ENCODE data around the gene NDUFS7. TPM values are rescaled to one million over a fixed set of nuclear protein-coding genes. Genes with fewer than 3 reads are reported as not detected.

Gene NDUFS7
- total and polyA plus RNA-seq, 10 of the 15 experiments (the other 5 are each of a cell fraction or from before 2014, with no cell fraction given) = 5.1 to 282 (median 92.9) TPM

DNA sequence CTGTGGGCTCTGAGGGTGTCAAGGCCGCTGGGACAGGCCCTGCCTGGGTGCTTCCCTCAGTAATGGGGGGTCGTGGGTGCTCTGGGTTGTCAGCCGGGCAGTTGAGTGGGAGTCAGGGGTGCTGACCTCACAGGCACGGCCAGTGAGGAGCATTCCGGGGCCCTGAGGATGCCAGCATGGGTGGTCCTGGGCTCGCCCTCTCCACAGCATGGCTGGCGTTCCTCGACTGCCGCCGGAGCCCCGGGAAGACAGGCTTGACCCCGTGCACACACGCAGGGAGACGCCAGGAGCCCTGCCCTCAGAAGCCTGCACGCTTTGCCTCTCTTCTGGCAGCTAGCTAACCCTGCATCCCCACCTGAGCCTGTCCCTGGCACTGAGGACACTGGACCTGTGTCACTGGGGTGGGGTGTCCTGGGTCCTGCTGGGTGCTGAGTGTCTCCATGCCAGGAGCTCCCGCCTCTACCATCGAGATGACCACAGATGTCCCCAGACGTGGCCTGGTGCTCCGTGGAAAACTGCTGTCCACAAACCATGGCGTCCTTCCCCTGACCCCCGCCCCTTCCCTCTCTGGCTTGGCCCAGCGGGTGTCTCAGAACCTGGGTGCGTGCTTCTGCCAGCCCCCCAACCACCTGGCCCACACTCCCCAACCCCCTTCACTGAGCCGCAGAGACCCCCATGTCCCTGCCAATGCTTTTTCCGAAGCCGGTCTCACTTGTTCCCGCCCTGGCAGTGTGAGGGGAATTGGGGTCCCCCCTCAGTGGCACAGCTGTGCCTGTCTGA is 4.4 kb upstream of the NDUFS7 start:
- no peaks in the 10 kb centered on the region for H3K27me3 ChIP-seq (replicated peaks in 1 of 2; ENCODE audit: control insufficient read depth in 2 of 2, insufficient read depth in 2 of 2, low read length in 1 of 2)
- intact Hi-C loops (cut with micrococcal nuclease; ENCODE audit: unreplicated experiment) (no loop called here), in situ Hi-C loops (cut with MboI) (no loop called here)
- ATAC-seq (no peak), DNase-seq (ENCODE audit: low read depth, low spot score) (no peak), FAIRE-seq (no peak)
- BruUV-seq (replicated peaks) = no TSS peak
- H3K4me2 ChIP-seq (ENCODE audit: control insufficient read depth, insufficient read depth) = no peak overlapping the region
- H4K20me1 ChIP-seq (ENCODE audit: control insufficient read depth, insufficient read depth) = no peaks in the 10 kb centered on the region
- H3K4me3 ChIP-seq = no peak overlapping the region
- H3K4me1 ChIP-seq (ENCODE audit: control insufficient read depth, insufficient read depth, low read length) = no peaks in the 10 kb centered on the region
- H2AFZ ChIP-seq (ENCODE audit: control insufficient read depth, low read depth, low read length) = no peak overlapping the region
- H3K9me3 ChIP-seq (replicated peaks; ENCODE audit: control insufficient read depth, insufficient read depth, low read length) = no peaks in the 10 kb centered on the region
- no peak overlapping the region for H3K9ac ChIP-seq (ENCODE audit: control insufficient read depth, insufficient read depth, low read length)
- ChIA-PET RAD21 (ENCODE audit: unreplicated experiment) (no interaction called here), CTCF (interaction anchor here (1.2 kb wide), 1 partner anchor 100 kb away, joined by 5 read pairs; no protein-coding TSS in a partner anchor), SMC1A (ENCODE audit: uncharacterized antibody, unreplicated experiment) (no interaction called here), POLR2A (no interaction called here)
- TF ChIP-seq RAD21 (IDR thresholded peaks at IDR 0.05; ENCODE audit: insufficient read depth, low read depth, low read length) (no peak), CHD4 (IDR thresholded peaks at IDR 0.05) (no peak), SMARCA5 (IDR thresholded peaks at IDR 0.05) (no peak), RELA (IDR thresholded peaks at IDR 0.05; ENCODE audit: borderline replicate concordance, partially characterized antibody) (no peak), CREB1 (IDR thresholded peaks at IDR 0.05; ENCODE audit: low read depth) (no peak), HCFC1 (IDR thresholded peaks at IDR 0.05; ENCODE audit: low read length) (no peak), POLR2AphosphoS5 (IDR thresholded peaks at IDR 0.05; ENCODE audit: low read length) (no peak), HDAC6 (IDR thresholded peaks at IDR 0.05; ENCODE audit: unreplicated experiment) (no peak)
- TF ChIP-seq, protein P1, sequence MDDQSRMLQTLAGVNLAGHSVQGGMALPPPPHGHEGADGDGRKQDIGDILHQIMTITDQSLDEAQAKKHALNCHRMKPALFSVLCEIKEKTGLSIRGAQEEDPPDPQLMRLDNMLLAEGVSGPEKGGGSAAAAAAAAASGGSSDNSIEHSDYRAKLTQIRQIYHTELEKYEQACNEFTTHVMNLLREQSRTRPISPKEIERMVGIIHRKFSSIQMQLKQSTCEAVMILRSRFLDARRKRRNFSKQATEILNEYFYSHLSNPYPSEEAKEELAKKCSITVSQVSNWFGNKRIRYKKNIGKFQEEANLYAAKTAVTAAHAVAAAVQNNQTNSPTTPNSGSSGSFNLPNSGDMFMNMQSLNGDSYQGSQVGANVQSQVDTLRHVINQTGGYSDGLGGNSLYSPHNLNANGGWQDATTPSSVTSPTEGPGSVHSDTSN (IDR thresholded peaks at IDR 0.05; ENCODE audit: insufficient replicate concordance, low read depth, low read length) = no peak
- TF ChIP-seq, protein P2, sequence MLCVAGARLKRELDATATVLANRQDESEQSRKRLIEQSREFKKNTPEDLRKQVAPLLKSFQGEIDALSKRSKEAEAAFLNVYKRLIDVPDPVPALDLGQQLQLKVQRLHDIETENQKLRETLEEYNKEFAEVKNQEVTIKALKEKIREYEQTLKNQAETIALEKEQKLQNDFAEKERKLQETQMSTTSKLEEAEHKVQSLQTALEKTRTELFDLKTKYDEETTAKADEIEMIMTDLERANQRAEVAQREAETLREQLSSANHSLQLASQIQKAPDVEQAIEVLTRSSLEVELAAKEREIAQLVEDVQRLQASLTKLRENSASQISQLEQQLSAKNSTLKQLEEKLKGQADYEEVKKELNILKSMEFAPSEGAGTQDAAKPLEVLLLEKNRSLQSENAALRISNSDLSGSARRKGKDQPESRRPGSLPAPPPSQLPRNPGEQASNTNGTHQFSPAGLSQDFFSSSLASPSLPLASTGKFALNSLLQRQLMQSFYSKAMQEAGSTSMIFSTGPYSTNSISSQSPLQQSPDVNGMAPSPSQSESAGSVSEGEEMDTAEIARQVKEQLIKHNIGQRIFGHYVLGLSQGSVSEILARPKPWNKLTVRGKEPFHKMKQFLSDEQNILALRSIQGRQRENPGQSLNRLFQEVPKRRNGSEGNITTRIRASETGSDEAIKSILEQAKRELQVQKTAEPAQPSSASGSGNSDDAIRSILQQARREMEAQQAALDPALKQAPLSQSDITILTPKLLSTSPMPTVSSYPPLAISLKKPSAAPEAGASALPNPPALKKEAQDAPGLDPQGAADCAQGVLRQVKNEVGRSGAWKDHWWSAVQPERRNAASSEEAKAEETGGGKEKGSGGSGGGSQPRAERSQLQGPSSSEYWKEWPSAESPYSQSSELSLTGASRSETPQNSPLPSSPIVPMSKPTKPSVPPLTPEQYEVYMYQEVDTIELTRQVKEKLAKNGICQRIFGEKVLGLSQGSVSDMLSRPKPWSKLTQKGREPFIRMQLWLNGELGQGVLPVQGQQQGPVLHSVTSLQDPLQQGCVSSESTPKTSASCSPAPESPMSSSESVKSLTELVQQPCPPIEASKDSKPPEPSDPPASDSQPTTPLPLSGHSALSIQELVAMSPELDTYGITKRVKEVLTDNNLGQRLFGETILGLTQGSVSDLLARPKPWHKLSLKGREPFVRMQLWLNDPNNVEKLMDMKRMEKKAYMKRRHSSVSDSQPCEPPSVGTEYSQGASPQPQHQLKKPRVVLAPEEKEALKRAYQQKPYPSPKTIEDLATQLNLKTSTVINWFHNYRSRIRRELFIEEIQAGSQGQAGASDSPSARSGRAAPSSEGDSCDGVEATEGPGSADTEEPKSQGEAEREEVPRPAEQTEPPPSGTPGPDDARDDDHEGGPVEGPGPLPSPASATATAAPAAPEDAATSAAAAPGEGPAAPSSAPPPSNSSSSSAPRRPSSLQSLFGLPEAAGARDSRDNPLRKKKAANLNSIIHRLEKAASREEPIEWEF (IDR thresholded peaks at IDR 0.05; ENCODE audit: insufficient replicate concordance, low read depth, low read length) = no peak
- TF ChIP-seq, protein P3, sequence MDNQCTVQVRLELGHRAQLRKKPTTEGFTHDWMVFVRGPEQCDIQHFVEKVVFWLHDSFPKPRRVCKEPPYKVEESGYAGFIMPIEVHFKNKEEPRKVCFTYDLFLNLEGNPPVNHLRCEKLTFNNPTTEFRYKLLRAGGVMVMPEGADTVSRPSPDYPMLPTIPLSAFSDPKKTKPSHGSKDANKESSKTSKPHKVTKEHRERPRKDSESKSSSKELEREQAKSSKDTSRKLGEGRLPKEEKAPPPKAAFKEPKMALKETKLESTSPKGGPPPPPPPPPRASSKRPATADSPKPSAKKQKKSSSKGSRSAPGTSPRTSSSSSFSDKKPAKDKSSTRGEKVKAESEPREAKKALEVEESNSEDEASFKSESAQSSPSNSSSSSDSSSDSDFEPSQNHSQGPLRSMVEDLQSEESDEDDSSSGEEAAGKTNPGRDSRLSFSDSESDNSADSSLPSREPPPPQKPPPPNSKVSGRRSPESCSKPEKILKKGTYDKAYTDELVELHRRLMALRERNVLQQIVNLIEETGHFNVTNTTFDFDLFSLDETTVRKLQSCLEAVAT (IDR thresholded peaks at IDR 0.05) = no peak
- H3K27ac ChIP-seq (ENCODE audit: control insufficient read depth, insufficient read depth) = no peak overlapping the region
- peaks cover 6% of the 10 kb centered on the region for H3K79me2 ChIP-seq (ENCODE audit: control insufficient read depth, insufficient read depth, low read length)
- 61% methylated on average over 24 of the region's 27 CpGs for WGBS (ENCODE audit: insufficient coverage, insufficient replicate concordance, low lambda C conversion rate, missing lambda C conversion rate)
- H3K36me3 ChIP-seq (ENCODE audit: control insufficient read depth in 2 of 2, insufficient read depth in 2 of 2, low read length in 1 of 2) = no peaks in the 10 kb centered on the region; a peak in 1 of 4 replicates

Measured in GM12878 (cell line).